Cardiac fibroblast (primary cell): ENCODE measurements around the gene XIRP1.

Source experiments
- DNase-seq, 2 donors: peaks; one replicate each; pipeline versions ENCODE4 v3.0.0 to v3.0.0-alpha.2; 2010; ENCODE audit warnings: low read depth in 2 of 2
- H3K4me3 ChIP-seq, 2 donors: replicated peaks in 1 of 2; 1 replicate in 1 of 2; 2 replicates in 1 of 2; pipeline ENCODE4 v1.5.1; 2011; ENCODE audit warnings: low read depth in 2 of 2, low read length in 2 of 2, mild to moderate bottlenecking in 2 of 2, moderate library complexity in 1 of 2
- TF ChIP-seq, protein P1 (sequence below): IDR thresholded peaks from one replicate; pipeline ENCODE4 v1.5.1; 2011; ENCODE audit warnings: low read depth, mild to moderate bottlenecking, low read length, inconsistent platforms

The XIRP1 gene

DNA sequence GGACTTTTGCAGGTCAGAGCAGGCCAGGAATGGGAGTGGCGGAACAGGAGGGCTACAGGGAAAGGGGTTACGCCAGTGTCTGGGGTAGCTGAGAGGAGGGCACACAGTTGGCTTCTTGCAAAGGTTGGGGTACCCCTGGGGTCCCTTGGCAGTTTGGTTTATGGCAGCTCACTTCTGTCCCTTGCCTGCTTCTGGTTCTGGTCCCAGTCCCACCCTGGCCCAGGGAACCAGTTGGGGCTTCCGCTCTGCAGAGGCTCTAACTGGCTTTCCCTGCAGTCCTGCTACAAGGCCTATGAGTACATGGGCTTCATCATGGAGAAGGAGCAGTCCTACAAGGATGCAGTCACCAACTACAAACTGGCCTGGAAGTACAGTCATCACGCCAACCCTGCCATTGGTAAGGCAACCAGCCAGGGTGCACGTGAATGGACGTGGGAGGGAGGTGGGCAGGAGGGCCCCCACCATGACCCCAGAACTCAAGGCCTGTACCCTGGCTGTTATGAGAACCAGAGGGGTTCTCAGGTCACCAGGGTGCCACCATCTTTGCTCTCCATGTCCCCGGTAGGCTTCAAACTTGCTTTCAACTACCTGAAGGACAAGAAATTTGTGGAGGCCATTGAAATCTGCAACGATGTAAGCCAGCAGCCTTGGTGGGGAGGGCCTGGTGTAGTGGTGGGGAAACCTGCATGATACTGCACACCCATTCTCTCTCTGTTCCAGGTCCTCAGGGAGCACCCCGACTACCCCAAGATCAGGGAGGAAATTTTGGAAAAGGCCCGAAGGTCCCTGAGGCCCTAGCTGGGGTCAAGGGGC, 54.2 kb downstream of the XIRP1 start:
- no peak for DNase-seq
- no peak overlapping the region for H3K4me3 ChIP-seq
- TF ChIP-seq, protein P1, sequence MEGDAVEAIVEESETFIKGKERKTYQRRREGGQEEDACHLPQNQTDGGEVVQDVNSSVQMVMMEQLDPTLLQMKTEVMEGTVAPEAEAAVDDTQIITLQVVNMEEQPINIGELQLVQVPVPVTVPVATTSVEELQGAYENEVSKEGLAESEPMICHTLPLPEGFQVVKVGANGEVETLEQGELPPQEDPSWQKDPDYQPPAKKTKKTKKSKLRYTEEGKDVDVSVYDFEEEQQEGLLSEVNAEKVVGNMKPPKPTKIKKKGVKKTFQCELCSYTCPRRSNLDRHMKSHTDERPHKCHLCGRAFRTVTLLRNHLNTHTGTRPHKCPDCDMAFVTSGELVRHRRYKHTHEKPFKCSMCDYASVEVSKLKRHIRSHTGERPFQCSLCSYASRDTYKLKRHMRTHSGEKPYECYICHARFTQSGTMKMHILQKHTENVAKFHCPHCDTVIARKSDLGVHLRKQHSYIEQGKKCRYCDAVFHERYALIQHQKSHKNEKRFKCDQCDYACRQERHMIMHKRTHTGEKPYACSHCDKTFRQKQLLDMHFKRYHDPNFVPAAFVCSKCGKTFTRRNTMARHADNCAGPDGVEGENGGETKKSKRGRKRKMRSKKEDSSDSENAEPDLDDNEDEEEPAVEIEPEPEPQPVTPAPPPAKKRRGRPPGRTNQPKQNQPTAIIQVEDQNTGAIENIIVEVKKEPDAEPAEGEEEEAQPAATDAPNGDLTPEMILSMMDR, result no peak

DNA sequence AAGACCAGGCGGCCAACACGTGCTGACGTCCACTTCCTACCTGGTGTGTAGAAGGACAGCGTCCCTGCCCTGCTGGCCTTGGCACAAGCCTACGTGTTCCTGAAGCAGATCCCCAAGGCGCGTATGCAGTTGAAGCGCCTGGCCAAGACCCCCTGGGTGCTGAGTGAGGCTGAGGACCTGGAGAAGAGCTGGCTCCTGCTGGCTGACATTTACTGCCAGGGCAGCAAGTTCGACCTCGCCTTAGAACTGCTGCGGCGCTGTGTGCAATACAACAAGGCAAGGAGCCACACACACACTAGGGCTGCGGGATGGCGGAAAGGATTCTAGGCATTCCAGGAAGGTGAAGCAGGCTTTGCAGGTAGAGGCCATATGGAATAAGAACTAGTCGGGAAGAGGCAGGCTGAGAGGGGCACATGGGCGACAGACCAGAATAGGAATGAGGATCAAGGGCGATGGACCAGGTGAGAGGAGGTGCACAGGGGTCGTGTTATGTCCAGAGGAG, 54.9 kb downstream of the XIRP1 start:
- no peak overlapping the region for H3K4me3 ChIP-seq
- no peak for DNase-seq
- TF ChIP-seq, protein P1, result no peak

DNA sequence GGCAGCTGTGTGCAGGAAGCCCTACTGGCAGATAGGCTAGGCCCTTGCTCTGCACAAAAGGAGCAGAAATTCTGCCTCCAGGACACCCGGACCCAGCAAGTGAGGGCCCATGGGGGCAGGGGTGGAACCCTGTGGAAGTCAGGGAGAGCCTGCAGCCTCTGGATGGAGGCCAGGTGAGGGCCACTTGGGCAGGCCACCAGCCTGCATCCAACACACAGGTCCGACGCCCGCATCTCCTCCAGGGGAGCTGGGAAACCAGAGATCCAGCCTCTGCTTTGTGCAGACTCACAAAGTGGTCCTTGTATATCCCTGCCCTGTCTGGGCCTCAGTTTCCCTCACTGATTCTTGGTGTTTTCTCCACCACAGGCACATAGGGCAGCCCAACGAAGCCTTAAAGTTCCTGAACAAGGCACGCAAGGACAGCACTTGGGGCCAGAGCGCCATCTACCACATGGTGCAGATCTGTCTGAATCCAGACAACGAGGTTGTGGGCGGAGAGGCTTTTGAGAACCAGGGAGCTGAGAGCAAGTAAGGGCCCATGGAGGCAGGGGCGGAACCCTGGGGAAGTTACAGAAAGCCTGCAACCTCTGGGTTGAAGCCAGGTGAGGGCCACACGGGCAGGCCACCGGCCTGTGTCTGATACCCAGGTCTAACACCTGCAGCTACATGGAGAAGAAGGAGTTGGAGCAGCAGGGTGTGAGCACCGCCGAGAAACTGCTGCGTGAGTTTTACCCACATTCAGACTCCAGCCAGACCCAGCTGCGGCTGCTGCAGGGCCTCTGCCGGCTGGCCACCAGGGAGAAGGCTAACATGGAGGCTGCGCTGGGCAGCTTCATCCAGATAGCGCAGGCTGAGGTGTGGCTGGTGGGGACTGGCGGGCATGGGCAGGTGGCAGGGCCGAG, 55.6 kb downstream of the XIRP1 start:
- no peak overlapping the region for H3K4me3 ChIP-seq
- TF ChIP-seq, protein P1, result no peak
- no peak for DNase-seq

DNA sequence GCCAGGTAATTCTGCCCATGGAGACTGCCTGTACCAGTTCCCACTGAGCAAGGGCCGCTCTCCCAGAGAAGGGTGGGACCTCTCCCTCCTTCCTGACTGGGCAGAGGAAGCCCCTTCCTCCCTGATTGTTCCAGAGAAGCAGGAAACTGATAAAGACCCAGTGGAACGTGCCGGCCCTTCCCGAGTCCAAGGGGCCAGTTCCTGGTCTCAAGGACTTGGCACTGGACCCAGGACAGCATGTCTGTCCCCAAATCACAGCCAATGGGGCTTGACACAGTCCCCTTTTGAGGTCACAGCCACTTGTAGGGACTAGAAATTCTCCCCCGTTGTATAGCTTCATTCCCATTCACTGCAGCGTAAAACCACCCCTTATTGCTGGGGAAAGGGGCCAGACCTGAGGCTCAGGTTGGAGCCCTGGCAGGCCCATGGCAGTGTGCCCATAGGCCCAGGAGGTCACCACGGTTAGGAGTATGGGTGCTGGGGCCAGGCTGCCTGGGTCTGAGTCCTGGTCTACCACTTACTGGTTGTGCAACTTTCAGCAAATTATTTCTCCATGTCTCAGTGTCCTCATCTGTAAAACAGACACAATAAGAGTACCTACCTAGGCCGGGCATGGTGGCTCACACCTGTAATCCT, 57.1 kb downstream of the XIRP1 start:
- no peak overlapping the region for H3K4me3 ChIP-seq
- no peak for DNase-seq
- TF ChIP-seq, protein P1, result no peak

DNA sequence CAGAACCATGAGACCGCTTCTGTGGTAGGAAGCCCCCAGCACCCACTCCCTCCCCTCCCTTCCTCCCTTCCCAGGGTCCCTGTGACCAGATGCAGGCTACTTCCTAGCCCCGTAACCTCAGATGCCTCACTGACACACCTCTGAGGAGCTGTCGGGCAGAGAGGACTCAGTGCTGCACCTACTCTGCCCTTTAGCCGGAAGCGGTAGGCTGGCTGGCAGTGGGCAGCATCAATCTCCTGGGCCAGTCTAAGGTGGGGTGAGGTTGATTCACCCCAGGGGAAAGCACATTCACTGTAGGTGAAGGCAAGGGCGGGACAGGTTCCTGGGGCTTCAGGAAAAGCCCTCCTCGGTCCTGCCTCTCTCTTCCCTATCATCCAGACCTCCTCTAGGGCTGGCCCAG, 58.1 kb downstream of the XIRP1 start:
- DNase-seq, result no peak
- TF ChIP-seq, protein P1, result no peak
- no peak overlapping the region for H3K4me3 ChIP-seq

DNA sequence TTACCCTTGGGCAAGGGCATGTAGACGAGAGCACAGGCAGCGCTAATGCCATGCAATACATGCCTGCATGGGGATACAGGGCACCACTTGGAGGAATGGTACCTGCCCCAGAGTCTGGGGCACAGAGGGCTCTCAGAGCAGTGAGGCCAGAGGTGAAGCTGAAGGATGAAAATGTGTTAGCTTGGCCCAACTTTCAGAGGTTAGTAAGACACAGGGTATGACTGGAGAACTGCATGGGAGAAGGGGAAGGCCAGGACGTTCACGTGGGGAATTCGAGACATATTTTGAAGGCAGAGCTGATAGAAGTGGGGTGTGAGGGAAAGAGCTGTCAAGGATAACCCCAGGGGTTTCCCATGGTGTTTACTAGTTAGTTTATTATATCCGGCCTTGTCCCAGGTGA, 58.6 kb downstream of the XIRP1 start:
- DNase-seq, result no peak
- TF ChIP-seq, protein P1, result no peak
- H3K4me3 ChIP-seq, result no peak overlapping the region
